ENCODE data around the gene PDPK1.
"Not testable (repeated sequence)": the region's sequence is repeated elsewhere in the genome, so short reads cannot be mapped to it uniquely, and the experiment has no call there.

PDPK1 gene

DNA sequence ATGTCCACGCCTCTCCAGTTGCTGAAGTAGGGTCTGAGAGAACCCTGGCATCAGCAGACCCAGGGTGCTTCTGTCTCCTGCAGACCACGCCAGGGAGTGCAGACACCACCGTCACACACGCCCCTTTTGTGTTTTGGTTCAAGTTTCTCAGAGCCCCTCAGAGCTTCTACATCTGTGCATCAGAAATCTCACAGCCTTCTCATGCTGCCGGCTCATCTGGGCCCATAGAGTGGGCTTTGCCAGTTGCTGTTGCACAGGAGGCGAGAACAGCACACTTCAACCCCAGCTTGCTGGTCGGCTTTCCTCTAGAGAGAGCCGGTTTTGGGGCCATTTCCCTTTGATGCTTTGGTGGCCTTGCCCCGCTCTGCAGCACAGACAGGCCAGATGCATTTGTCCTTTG is 60.9 kb downstream of the PDPK1 start:
- in situ Hi-C loops (cut with HindIII; ENCODE audit: low pct_ligation_motif_present, low pct_unique_long_range_greater_than_20kb, low sequenced_read_pairs) = no loop called here
- DNase-seq = no peak

DNA sequence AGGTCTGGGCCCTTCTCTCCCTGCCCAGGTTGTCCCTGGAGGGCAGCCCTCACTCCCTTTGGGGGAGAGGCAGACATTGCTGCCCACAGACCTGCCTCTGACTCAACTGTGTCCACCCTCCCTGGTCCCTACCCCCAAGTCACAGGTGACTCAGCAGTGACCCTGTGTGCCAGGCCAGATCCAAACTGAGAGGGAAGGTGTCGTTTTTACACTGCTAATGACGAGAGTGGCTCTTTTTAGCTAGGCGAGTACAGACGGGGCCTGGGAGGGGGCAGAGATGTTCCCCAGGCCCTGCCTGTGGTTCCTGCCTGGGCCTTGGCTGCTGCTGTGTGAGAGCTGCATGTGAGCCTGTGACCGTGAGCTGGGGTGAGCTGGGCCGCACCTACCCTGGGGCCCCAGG is 61.3 kb downstream of the PDPK1 start:
- DNase-seq; in situ Hi-C loops (cut with HindIII; ENCODE audit: low pct_ligation_motif_present, low pct_unique_long_range_greater_than_20kb, low sequenced_read_pairs): not testable (repeated sequence)

DNA sequence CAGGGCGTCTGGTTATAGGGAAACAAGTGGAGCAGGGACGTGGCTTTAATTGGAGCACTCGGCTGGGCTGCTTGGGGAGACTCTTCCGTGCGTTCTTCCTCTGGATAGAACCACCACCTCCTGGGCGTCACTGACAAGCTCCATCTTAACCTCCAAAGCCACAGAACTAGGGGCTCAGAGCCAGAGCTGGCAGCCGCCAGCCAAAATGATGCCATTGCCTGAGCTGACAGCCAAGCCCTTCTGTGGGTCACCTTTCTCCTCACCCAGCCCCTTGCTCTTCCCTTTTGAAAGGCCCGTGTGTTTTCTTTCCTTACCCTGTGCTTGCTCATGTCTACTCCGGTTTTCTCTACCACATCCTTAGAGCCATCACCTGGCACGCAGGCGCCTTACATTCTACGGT is 62.0 kb downstream of the PDPK1 start:
- in situ Hi-C loops (cut with HindIII; ENCODE audit: low pct_ligation_motif_present, low pct_unique_long_range_greater_than_20kb, low sequenced_read_pairs); DNase-seq: not testable (repeated sequence)

DNA sequence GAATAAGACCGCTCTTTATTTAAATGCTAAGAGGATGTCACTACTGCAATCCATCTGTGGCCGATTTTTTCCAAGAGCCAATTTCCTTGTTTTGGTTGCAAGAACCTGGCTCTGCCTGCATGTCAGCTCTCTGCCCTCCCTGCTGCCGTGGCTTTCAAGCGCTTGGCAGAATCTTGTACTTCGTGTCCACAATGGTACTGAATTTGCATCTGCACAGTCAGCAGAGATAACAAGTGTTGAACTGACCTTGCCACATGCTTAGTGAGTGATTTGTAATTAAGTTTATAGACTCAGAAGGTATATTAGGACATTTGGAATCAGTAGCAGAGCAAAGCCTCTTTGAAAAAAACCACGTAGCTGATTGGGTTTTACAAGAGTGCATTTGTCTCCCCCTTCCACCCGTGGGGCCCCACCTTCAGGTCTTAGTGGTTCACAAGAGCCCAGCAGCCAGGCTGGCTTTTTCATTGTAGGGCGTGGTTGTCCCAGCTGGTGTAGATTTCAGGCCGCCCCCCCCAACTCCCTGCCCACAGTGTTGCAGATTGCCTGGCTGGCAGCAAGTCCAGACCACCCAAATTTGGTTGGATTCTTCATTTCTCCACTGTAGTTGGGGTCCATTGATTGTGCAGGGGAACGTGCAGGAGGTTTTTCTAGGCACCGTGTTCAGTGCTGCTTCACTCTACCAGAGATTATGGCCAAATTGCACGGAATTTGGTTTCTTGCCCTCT is 63.6 kb downstream of the PDPK1 start:
- DNase-seq; in situ Hi-C loops (cut with HindIII; ENCODE audit: low pct_ligation_motif_present, low pct_unique_long_range_greater_than_20kb, low sequenced_read_pairs): not testable (repeated sequence)

DNA sequence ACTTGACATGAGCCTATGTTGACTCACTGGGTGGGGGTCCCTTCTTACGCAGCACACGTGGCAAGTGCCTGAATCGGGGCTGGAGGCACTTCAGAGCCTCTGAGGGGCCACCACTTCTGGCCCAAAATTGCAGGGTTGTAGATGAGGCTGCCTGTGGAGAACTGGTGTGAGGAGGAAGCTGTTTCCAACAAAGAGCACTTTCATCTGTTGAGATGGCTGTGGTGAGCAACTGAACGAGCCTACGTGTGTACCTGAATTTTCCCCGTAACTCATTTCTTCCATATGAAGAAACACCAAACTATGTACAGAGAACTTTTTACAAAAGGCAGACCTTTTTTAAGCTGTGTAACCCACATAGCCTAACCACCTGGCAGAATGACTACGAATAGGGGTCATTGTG is 64.4 kb downstream of the PDPK1 start:
- DNase-seq; in situ Hi-C loops (cut with HindIII; ENCODE audit: low pct_ligation_motif_present, low pct_unique_long_range_greater_than_20kb, low sequenced_read_pairs): not testable (repeated sequence)

DNA sequence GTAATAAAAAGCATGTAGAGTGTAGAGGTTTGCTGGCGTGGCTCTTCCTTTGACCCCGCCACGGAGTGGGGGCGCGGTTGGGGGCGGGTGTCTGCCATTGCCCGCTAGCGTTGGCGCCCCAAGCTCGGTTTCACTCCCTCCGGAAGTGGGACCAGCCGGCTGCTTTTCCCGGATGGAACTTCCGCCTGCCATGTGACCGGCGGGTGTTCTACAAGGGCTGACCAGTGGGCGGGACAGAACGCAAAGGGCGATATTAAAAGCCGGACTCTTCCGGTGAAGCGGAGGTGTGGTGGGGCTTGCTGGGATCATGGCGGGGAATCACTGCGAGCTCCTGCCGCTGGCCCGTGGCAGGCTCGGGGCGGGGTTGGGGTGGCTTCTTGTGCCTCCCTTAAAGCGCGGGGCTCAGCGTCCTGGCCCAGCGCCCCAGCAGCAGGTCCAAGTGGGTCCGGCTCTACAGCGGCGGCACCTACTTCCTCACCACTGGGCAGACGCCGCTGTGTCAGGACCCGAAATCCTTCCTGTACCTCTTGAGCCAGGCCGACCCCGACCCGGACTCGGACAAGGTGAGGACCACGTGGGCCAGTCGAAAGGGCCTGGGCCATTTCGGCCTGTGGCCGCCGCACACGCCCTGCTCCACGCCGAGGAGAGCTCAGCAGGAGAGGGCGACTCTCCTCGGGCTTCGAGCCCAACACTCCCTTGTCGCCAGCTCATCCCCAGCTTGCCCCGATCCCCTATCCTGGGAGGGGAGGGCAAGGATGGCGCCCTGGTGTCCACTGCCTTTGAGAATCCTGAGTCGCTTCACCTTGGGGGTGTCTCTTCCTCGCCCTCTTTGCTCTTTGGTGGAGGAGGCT is 65.6 kb downstream of the PDPK1 start:
- peak; percentile 99 for DNase-seq
- in situ Hi-C loops (cut with HindIII; ENCODE audit: low pct_ligation_motif_present, low pct_unique_long_range_greater_than_20kb, low sequenced_read_pairs) = no loop called here

DNA sequence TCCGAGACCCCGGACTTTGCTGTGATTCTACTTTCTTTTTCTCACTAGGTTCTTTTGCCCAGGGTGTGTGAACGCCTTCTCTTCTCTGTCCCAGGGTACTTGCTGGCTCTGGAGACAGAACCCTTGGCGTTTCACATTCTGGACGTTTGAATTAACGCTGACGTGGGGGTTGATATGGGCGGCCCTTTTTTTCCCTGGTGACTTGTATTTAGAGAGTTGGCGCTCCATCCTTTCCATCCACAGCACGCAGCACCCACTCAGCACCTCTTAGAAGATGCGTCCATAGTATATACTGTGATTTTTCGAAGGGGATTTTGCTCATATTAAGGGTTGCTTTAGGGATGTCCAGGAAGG is 66.2 kb downstream of the PDPK1 start:
- in situ Hi-C loops (cut with HindIII; ENCODE audit: low pct_ligation_motif_present, low pct_unique_long_range_greater_than_20kb, low sequenced_read_pairs) = not testable (repeated sequence)

DNA sequence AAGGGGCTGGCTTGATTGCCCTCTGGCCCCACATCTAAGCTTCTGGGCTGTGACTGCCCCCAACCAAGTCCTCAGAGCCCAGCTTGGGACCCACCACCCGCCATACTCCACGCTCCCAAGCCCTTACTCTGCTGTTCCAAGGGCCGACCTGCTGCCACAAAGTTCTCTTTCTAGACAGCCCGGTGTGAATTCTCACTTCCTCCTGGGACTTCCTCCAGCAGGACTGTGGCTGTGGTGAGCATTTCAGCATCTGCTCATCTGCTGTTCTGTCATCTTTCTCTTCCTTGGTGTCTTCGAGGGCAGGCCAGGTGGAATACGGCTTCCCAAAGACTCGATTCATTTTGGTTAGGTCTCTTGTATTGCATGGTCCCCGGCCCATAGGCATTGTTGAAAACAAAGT is 69.0 kb downstream of the PDPK1 start:
- DNase-seq; in situ Hi-C loops (cut with HindIII; ENCODE audit: low pct_ligation_motif_present, low pct_unique_long_range_greater_than_20kb, low sequenced_read_pairs): not testable (repeated sequence)

More for the DNA sequence above, 66.2 kb downstream of the PDPK1 start:
- DNase-seq = peak; percentile 30

DNA sequence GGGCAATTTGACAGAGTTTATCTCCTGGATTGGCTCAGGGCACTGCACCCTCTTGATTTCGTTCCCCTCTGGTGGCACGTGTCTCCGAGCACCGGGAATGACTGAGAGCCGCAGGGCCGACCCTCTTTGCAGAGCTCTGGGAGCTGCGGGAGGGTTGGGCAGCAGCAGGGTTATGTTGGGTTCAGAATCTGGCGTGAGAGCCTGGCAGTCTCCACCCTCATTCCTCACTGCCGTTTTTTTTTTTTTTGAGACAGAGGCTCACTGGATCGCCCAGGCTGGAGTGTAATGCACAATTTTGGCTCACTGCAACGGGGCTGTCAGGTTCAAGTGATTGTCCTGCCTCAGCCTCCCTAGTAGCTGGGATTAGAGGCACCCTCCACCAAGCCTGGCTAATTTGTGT is 71.5 kb downstream of the PDPK1 start:
- not testable (repeated sequence) for DNase-seq

DNA sequence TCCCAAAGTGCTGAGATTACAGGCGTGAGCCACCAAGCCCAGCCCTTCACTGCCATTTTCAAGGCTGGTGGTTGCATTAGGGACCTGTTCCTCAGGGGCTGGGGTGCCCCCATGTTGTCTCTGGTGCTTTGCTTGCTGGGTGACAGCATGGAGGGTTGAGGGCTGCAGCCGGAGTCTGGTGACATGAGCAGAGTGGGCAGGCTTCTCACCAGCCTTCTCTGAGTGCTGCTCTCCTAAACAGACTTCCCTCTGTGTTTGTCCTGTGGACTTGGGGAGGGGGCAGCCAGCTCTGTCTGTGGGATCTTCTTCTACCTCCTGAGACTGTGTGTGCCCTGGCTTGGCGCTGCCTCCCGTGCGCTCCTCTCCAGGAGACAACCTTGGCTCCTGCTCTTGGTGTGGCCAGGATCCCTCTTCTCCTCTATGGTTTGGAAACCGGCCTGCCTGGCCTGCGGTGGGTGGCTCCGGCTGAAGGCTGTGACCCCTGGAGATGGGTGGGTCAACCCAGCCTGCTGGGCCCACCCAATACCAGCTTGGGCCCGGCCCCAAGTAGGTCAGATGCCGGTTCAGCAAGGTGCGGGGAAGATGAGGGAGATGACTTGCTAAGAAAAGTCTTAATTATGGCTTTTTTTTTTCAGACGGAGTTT is 72.1 kb downstream of the PDPK1 start:
- in situ Hi-C loops (cut with HindIII; ENCODE audit: low pct_ligation_motif_present, low pct_unique_long_range_greater_than_20kb, low sequenced_read_pairs) = no loop called here
- DNase-seq = no peak

More for the DNA sequence above, 71.5 kb downstream of the PDPK1 start:
- in situ Hi-C loops (cut with HindIII; ENCODE audit: low pct_ligation_motif_present, low pct_unique_long_range_greater_than_20kb, low sequenced_read_pairs) = not testable (repeated sequence)

DNA sequence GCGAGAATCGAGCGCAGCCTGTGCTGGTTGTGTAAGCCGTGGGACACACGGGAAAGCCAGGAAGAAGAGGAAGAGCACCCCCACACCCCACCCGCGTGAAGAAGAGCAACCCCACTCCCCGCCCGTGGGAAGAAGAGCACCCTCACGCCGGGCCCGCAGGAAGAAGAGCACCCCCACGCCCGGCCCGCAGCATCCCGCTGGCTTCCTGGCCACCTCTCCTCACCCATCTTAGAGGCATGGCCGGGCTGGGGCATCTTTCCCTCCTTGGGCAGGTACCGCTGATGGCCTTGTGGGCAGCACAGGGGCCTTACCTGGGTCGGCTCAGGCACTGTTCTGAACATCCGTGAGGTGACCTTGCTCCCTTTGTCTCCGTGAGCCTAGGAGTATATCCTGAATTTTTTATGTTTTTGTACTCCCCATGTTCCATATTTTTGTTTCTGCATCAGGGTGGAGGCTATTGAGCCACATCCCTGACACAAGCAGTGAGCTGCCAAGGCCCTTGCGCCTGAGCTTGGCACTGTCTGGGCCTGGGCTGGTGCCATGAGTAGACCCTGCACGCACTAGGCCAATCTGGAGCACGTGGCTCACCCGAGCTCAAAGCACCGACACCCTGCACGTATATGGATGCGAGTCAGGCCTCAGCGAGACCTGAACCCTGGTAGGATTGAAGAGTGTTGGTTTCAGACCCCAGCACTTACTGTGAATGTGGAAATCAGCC is 73.1 kb downstream of the PDPK1 start:
- in situ Hi-C loops (cut with HindIII; ENCODE audit: low pct_ligation_motif_present, low pct_unique_long_range_greater_than_20kb, low sequenced_read_pairs) = no loop called here
- no peak for DNase-seq

DNA sequence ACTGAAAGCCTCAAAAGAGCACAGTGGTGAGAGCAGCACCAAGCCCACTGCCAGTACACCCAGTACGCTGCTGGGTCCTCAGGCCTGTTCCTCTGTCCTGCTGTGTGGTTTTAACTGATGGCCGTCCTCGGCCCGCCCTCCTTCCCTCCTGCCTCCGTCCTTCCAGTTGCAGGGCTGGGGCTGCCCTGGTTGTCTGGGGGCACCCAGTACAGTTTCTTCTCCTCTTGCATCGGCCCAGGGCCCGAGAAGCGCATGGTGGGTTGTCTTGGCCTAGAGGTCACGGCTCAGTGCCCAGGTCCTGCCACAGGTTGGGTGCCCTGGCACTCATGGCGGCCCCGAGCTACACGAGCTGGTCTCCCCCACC is 73.7 kb downstream of the PDPK1 start:
- in situ Hi-C loops (cut with HindIII; ENCODE audit: low pct_ligation_motif_present, low pct_unique_long_range_greater_than_20kb, low sequenced_read_pairs) = no loop called here
- DNase-seq = no peak

DNA sequence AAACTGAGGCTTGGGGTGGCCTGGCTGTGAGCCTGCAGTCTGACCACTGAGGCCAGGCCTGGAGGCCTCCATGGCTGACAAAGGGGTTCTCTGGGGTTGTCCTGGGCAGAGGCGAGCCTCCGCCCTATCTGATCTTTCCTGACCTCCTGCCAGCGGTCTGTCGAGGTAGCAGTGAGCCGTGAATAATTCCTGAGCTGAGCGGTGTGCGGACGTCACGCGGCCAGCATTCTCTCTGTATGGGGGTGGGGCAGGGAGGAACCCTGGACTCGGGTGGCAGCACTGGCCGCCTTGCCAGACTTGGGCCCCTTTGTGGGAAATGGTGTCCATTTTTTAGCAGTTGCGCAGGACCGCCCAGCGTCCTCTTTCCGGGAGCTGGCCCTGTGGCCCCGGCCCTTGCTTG is 74.1 kb downstream of the PDPK1 start:
- DNase-seq; in situ Hi-C loops (cut with HindIII; ENCODE audit: low pct_ligation_motif_present, low pct_unique_long_range_greater_than_20kb, low sequenced_read_pairs): not testable (repeated sequence)

DNA sequence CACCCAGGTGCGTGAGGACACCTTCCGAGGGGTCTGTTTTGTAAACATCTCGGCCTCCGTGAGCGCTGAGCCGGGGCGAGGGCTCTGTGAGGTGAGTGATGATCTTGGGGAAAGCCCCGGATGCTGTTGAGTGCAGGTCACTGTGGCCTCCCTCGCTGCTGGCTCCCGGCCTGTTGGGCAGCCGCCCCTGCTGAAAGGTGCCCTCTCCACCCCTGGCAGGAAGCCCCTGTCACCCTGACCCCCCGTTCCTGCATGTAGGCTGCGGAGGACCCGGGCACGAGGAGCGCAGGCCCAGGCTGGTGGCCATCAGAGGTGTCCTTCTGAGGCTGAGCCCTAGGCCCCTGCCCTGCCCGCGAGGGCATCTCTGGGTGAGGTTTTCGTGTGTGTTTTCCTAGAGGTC is 75.4 kb downstream of the PDPK1 start:
- DNase-seq; in situ Hi-C loops (cut with HindIII; ENCODE audit: low pct_ligation_motif_present, low pct_unique_long_range_greater_than_20kb, low sequenced_read_pairs): not testable (repeated sequence)

DNA sequence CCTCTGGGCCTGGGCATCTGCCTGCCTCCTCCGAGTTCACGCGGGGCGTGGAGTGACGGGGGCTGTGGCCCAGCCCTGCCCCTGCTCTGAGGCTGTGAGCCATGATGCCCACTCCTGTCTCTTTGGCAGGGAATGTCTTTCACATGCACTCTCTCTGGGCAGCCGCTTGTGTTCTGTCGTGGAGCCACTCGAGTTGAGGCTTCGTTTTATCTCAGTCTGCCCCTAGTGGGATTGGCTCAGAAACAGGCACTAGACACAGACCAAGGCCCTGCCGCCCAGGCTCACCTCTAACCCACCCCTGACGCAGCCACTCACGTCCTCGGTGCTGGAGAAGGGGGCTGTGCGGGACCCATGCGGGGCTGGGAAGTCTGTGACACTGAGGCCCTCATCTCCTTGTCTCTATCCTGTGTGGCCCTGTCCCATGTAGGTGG is 77.0 kb downstream of the PDPK1 start:
- no peak for DNase-seq
- in situ Hi-C loops (cut with HindIII; ENCODE audit: low pct_ligation_motif_present, low pct_unique_long_range_greater_than_20kb, low sequenced_read_pairs) = no loop called here

DNA sequence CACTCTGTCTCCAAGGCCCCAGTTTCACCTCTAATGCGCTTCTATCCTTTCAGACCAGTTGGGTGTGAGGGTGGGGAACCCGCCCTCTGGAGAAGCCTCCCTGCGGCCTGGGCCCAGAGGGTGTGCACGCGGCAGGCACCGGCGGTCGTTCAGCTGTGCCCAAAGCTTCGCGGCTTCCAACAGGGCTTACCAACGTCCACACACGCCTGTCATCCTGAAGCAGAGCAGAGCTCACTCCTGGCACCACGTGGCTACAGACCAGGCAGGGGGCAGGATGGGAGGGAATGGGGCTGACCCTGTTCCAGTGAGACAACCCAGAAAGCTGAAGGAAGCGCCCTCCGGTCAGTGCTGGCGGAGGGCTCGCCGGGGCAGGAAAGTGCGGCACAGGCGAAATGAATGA is 81.1 kb downstream of the PDPK1 start:
- DNase-seq; in situ Hi-C loops (cut with HindIII; ENCODE audit: low pct_ligation_motif_present, low pct_unique_long_range_greater_than_20kb, low sequenced_read_pairs): not testable (repeated sequence)

DNA sequence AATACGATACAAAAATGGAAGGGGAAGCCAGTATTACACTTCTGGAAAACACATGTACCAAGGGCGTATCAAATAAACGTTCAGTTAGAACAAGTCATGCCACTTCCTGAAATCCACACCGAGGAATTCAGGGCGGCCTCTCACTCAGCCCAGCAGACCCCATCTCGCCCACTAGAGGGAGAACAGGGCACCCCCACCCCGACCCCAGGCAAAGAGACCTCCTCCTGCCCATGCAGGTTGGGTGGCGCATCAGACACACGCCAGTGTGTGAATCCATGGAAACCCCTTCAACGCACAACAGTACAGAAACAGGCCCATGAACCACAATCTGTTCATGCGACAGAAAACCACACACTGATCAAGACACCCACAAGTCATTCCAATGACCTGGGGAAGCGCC is 81.8 kb downstream of the PDPK1 start:
- in situ Hi-C loops (cut with HindIII; ENCODE audit: low pct_ligation_motif_present, low pct_unique_long_range_greater_than_20kb, low sequenced_read_pairs); DNase-seq: not testable (repeated sequence)

DNA sequence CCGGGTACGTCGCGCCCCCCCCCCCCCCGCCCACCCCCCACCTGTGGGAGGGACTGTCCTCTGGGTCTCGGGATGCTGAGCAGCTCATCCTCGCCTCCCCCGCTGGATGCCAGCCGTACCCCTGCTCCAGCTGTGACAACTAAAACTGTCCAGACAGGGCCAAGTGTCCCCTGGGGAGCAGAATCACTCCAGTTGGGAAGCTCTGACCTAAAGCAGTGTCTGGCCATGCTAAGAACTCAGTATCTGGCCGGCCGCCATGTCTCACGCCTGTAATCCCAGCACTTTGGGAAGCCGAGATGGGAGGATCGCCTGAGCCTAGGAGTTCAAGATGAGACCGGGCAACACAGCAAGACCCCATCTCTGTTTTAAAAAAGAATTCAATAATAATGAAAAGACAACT is 83.0 kb downstream of the PDPK1 start:
- in situ Hi-C loops (cut with HindIII; ENCODE audit: low pct_ligation_motif_present, low pct_unique_long_range_greater_than_20kb, low sequenced_read_pairs) = not testable (repeated sequence)

DNA sequence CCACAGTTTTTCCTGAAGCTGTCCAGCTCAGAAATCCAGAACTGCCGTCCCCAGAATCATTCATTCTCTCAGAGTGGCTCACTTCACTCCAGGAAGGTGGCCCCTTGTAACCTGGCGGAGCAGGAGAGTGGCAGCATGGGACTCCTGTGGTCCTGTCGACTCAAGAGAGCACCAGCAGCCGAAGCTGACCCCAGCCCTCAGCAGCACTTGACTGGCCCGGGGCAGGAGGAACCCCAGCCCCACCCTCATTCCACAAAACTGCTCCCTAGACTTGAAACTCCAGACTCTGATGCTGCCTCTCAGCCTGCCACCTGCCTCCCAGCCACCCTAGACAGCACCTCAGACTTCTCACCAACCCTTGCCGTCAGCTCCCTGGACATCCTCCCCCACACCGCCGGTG is 83.6 kb downstream of the PDPK1 start:
- DNase-seq; in situ Hi-C loops (cut with HindIII; ENCODE audit: low pct_ligation_motif_present, low pct_unique_long_range_greater_than_20kb, low sequenced_read_pairs): not testable (repeated sequence)

More for the DNA sequence above, 83.0 kb downstream of the PDPK1 start:
- not testable (repeated sequence) for DNase-seq
